SIG-M5 treated with dmso at 0.1 percent for 504 hours (cell line): ENCODE data around the gene TSHZ2.

Source experiments
- DNase-seq: peaks from one replicate; lab custom pipeline; 2025; ENCODE audit not compliant: unreplicated experiment; lab: John Stamatoyannopoulos, UW

The TSHZ2 gene

GRCh38 chr20:53157443-53158408, 185.6 kb downstream of the TSHZ2 start:
- peak; percentile 29 for DNase-seq

GRCh38 chr20:53159160-53159559, 187.0 kb downstream of the TSHZ2 start:
- no peak for DNase-seq

GRCh38 chr20:53161073-53161472, 188.9 kb downstream of the TSHZ2 start:
- DNase-seq = no peak

GRCh38 chr20:53161473-53161872, 189.3 kb downstream of the TSHZ2 start:
- DNase-seq = no peak

- peak; percentile 12 for DNase-seq
Measured at GRCh38 chr20:53162251-53162835, 190.2 kb downstream of the TSHZ2 start.

- DNase-seq = no peak
Measured at GRCh38 chr20:53163486-53163885, 191.3 kb downstream of the TSHZ2 start.

- DNase-seq = no peak
Measured at GRCh38 chr20:53164072-53164471, 191.9 kb downstream of the TSHZ2 start.

GRCh38 chr20:53165452-53165851, 193.3 kb downstream of the TSHZ2 start:
- no peak for DNase-seq

- no peak for DNase-seq
Measured at GRCh38 chr20:53168491-53168890, 196.3 kb downstream of the TSHZ2 start.

- no peak for DNase-seq
Measured at GRCh38 chr20:53170196-53170595, 198.0 kb downstream of the TSHZ2 start.

GRCh38 chr20:53171065-53171464, 198.9 kb downstream of the TSHZ2 start:
- DNase-seq = no peak

GRCh38 chr20:53174454-53174853, 202.3 kb downstream of the TSHZ2 start:
- no peak for DNase-seq

- DNase-seq = no peak
Measured at GRCh38 chr20:53175135-53175780, 203.1 kb downstream of the TSHZ2 start.

- no peak for DNase-seq
Measured at GRCh38 chr20:53176134-53176533, 204.0 kb downstream of the TSHZ2 start.

GRCh38 chr20:53177687-53178086, 205.5 kb downstream of the TSHZ2 start:
- no peak for DNase-seq

GRCh38 chr20:53179749-53180148, 207.6 kb downstream of the TSHZ2 start:
- DNase-seq = no peak

- no peak for DNase-seq
Measured at GRCh38 chr20:53180928-53181362, 208.8 kb downstream of the TSHZ2 start.

GRCh38 chr20:53181866-53182376, 209.8 kb downstream of the TSHZ2 start:
- DNase-seq = no peak

- no peak for DNase-seq
Measured at GRCh38 chr20:53183181-53183580, 211.0 kb downstream of the TSHZ2 start.

GRCh38 chr20:53186635-53187034, 214.5 kb downstream of the TSHZ2 start:
- no peak for DNase-seq

GRCh38 chr20:53187392-53188068, 215.4 kb downstream of the TSHZ2 start:
- DNase-seq = no peak
